Endothelial cell of umbilical vein (primary cell): ENCODE data around the gene PPEF2. TPM values are rescaled to one million over a fixed set of nuclear protein-coding genes. Genes with fewer than 3 reads are reported as not detected.

ENCODE experiments used
- BruUV-seq: library from RNA; stranded (reverse); fragments of 400-500 nt; replicated peaks from 2 replicates; lab custom pipeline; 2021; lab: Mats Ljungman, UMichigan
- CTCF ChIA-PET: fragments of 300-600, 350-600 bp; sonication (Branson Sonifier 250); formaldehyde crosslinking; loops from one replicate; lab custom pipeline; 2021; ENCODE audit warnings: antibody characterized with exemption, inconsistent platforms; lab: Charles Lee
- POLR2A ChIA-PET: fragments of 300-600, 350-600 bp; sonication (Branson Sonifier 250); formaldehyde crosslinking; loops from one replicate; lab custom pipeline; 2021; ENCODE audit warnings: antibody characterized with exemption, inconsistent platforms; lab: Charles Lee
- DNase-seq: peaks from one replicate; pipeline ENCODE4 v3.0.0-alpha.2; 2011; ENCODE audit warnings: low read depth, low spot score
- FAIRE-seq: peaks from 2 replicates; lab custom pipeline; 2011; peaks lifted over from hg19 to GRCh38; lab: Jason Lieb, UNC
- H2AFZ ChIP-seq: 2 replicates; pipeline ENCODE4 v1.6.0; 2012; ENCODE audit warnings: low read depth, low read length, control low read depth, inconsistent platforms
- H3K27ac ChIP-seq: 2 replicates; pipeline ENCODE4 v1.5.1; 2011; ENCODE audit warnings: low read depth, mild to moderate bottlenecking, control low read depth, low read length, moderate library complexity; ENCODE audit not compliant: insufficient read depth
- H3K27me3 ChIP-seq, 2 experiments: 2 replicates each; pipeline versions ENCODE4 v1.6.0 to v1.6.1; 2011; ENCODE audit warnings: low read length in 2 of 2, mixed read lengths in 1 of 2; ENCODE audit not compliant: control insufficient read depth in 2 of 2, insufficient read depth in 2 of 2
- H3K36me3 ChIP-seq, 2 experiments: 2 replicates in 1 of 2; 3 replicates in 1 of 2; pipeline ENCODE4 v1.5.1; 2011; ENCODE audit warnings: low read length in 2 of 2, mild to moderate bottlenecking in 1 of 2, moderate library complexity in 1 of 2; ENCODE audit not compliant: control insufficient read depth in 2 of 2, insufficient read depth in 2 of 2; ENCODE audit errors: extremely low read depth in 1 of 2
- H3K4me1 ChIP-seq: 3 replicates; pipeline ENCODE4 v1.5.1; 2011; ENCODE audit warnings: mild to moderate bottlenecking, low read length; ENCODE audit not compliant: control insufficient read depth, insufficient read depth; ENCODE audit errors: extremely low read depth
- H3K4me2 ChIP-seq: 2 replicates; pipeline ENCODE4 v1.6.1; 2011; ENCODE audit warnings: low read length, control low read depth, mixed read lengths; ENCODE audit not compliant: insufficient read depth
- H3K4me3 ChIP-seq, 3 experiments: fragments of 200-600 bp in 1 of 3; sonication (generic), shearing (Covaris generic) in 1 of 3; replicated peaks in 1 of 3; 2 replicates each; pipeline ENCODE4 v1.5.1; 2011 to 2016; ENCODE audit warnings: control low read depth in 3 of 3, low read length in 3 of 3, mild to moderate bottlenecking in 2 of 3, inconsistent platforms in 1 of 3, low read depth in 1 of 3, moderate library complexity in 1 of 3; ENCODE audit not compliant: insufficient read depth in 1 of 3
- H3K79me2 ChIP-seq: 2 replicates; pipeline ENCODE4 v1.6.0; 2012; ENCODE audit warnings: low read length, inconsistent platforms; ENCODE audit not compliant: control insufficient read depth, insufficient read depth
- H3K9ac ChIP-seq: replicated peaks from 2 replicates; pipeline ENCODE3; 2011; ENCODE audit warnings: low read length, control low read depth; ENCODE audit not compliant: insufficient read depth; ENCODE audit errors: extremely low read depth
- H3K9me1 ChIP-seq: replicated peaks from 3 replicates; pipeline ENCODE4 v1.6.0; 2011; ENCODE audit warnings: mild to moderate bottlenecking, low read length; ENCODE audit not compliant: control insufficient read depth, insufficient read depth; ENCODE audit errors: extremely low read depth
- H3K9me3 ChIP-seq: replicated peaks from 2 replicates; pipeline ENCODE4 v1.5.1; 2012; ENCODE audit warnings: low read length, inconsistent platforms; ENCODE audit not compliant: control insufficient read depth, insufficient read depth
- H4K20me1 ChIP-seq: replicated peaks from 2 replicates; pipeline ENCODE3; 2011; ENCODE audit warnings: mild to moderate bottlenecking, low read length; ENCODE audit not compliant: control insufficient read depth, insufficient read depth; ENCODE audit errors: extremely low read depth
- EZH2 ChIP-seq: IDR thresholded peaks from 2 replicates; pipeline ENCODE4 v1.6.1; 2012; ENCODE audit warnings: borderline replicate concordance, low read depth, mild to moderate bottlenecking, moderate library complexity, low read length, inconsistent platforms; ENCODE audit not compliant: severe bottlenecking
- FOS ChIP-seq: IDR thresholded peaks from 2 replicates; pipeline ENCODE4 v1.6.1; 2011; ENCODE audit warnings: mild to moderate bottlenecking, low read length, moderate library complexity, borderline replicate concordance; ENCODE audit not compliant: insufficient read depth
- GATA2 ChIP-seq: IDR thresholded peaks from 2 replicates; pipeline ENCODE4 v1.7.0; 2011; ENCODE audit warnings: low read depth, mild to moderate bottlenecking, moderate library complexity, mixed read lengths, low read length; ENCODE audit not compliant: insufficient read length, insufficient read depth
- JUN ChIP-seq: IDR thresholded peaks from 2 replicates; pipeline ENCODE4 v1.6.1; 2011; ENCODE audit warnings: borderline replicate concordance, low read depth; ENCODE audit not compliant: insufficient read length, insufficient read depth
- MYC ChIP-seq: IDR thresholded peaks from one replicate; pipeline ENCODE4 v1.6.1; 2011; ENCODE audit warnings: mild to moderate bottlenecking, low read depth, low read length
- POLR2A ChIP-seq: IDR thresholded peaks from 2 replicates; pipeline ENCODE4 v1.6.1; 2012; ENCODE audit warnings: low read depth, mild to moderate bottlenecking, control low read depth, low read length
- POLR2AphosphoS5 ChIP-seq: IDR thresholded peaks from 2 replicates; pipeline ENCODE4 v1.6.1; 2012; ENCODE audit warnings: low read depth, mild to moderate bottlenecking, control low read depth, low read length, moderate library complexity; ENCODE audit not compliant: insufficient read depth
- dilution Hi-C: fragments of 300-500 bp; cut with MboI; formaldehyde crosslinking; loops from one replicate; pipeline ENCODE4 v1.15.0; 2019; ENCODE audit warnings: low sequenced_read_pairs; ENCODE audit not compliant: extremely low pct_ligation_motif_present
- intact Hi-C: fragments of 100-400 bp; cut with micrococcal nuclease; formaldehyde crosslinking; loops from one replicate; pipeline ENCODE4 v1.10.0; 2022
- polyA plus RNA-seq, 4 experiments: library from polyadenylated mRNA; depleted of rRNA in 3 of 4; stranded (reverse) in 3 of 4; unstranded in 1 of 4; fragments of >200 nt; gene quantifications; 2 replicates each; pipeline versions ENCODE4 v1.2.1 to v1.2.3, GENCODE V29; 2011 to 2012; ENCODE audit warnings: missing spikeins in 1 of 4
- total RNA-seq: library from RNA; stranded (reverse); gene quantifications from 2 replicates; pipeline ENCODE4 v1.2.3, GENCODE V29; 2021
- TF ChIP-seq, protein P1 (sequence below): IDR thresholded peaks from 2 replicates; pipeline ENCODE4 v1.6.1; 2011; ENCODE audit not compliant: insufficient read depth, insufficient read length
- TF ChIP-seq, protein P2 (sequence below), 2 donors: IDR thresholded peaks; 1 replicate in 1 of 2; 2 replicates in 1 of 2; pipeline ENCODE4 v1.5.1; 2011; ENCODE audit warnings: low read length in 2 of 2, mild to moderate bottlenecking in 2 of 2, moderate library complexity in 2 of 2, control low read depth in 1 of 2, inconsistent platforms in 1 of 2, low read depth in 1 of 2; ENCODE audit not compliant: insufficient read depth in 1 of 2; ENCODE audit errors: extremely low read depth in 1 of 2

Gene PPEF2
- total and polyA plus RNA-seq, 2 donors (not counting 3 experiments of a cell fraction or from before 2014, with no cell fraction given) = 0.23 TPM; not detected in 1

DNA sequence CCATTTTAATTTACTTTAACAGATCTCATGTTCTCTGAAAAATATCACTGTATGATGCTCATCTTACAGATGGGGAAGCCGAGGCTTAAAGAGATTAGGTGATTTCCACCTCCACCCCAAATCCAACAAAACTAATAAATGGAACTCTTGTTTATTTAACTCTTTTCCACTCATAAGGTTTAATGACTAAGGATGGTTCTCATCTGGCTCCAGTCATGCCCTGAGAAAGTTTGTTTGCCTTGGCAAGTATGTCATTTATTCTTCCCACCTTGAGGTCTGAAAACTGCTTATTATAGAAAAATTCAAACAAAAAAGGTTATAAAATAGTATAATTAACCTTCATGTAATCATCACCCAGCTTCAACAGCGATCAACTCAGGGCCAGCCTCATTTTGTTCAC lies 56.3 kb downstream of the PPEF2 start:
- FAIRE-seq (no peak), DNase-seq (no peak)
- H3K9ac ChIP-seq = no peak overlapping the region
- H3K36me3 ChIP-seq = no peaks in the 10 kb centered on the region
- ChIA-PET POLR2A (no interaction called here), CTCF (no interaction called here)
- no peaks in the 10 kb centered on the region for H3K9me1 ChIP-seq
- peaks cover 15% of the 10 kb centered on the region for H3K4me1 ChIP-seq
- no peaks in the 10 kb centered on the region for H3K9me3 ChIP-seq
- H3K4me2 ChIP-seq = no peak overlapping the region
- no peak overlapping the region for H3K27ac ChIP-seq
- H2AFZ ChIP-seq = no peak overlapping the region
- no TSS peak for BruUV-seq
- H3K27me3 ChIP-seq = no peaks in the 10 kb centered on the region
- intact Hi-C loops (loop anchor here (5.0 kb wide), 3 partner anchors 174 to 914 kb away; partner anchors contain the start of genes G3BP2 and PARM1), dilution Hi-C loops (no loop called here)
- H4K20me1 ChIP-seq = no peaks in the 10 kb centered on the region
- no peak for TF ChIP-seq FOS
- no peak for TF ChIP-seq EZH2
- no peak for TF ChIP-seq GATA2
- TF ChIP-seq, protein P1, sequence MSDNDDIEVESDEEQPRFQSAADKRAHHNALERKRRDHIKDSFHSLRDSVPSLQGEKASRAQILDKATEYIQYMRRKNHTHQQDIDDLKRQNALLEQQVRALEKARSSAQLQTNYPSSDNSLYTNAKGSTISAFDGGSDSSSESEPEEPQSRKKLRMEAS = no peak
- no peak for TF ChIP-seq POLR2A
- no peak for TF ChIP-seq MYC
- no peak for TF ChIP-seq JUN
- TF ChIP-seq, protein P2, sequence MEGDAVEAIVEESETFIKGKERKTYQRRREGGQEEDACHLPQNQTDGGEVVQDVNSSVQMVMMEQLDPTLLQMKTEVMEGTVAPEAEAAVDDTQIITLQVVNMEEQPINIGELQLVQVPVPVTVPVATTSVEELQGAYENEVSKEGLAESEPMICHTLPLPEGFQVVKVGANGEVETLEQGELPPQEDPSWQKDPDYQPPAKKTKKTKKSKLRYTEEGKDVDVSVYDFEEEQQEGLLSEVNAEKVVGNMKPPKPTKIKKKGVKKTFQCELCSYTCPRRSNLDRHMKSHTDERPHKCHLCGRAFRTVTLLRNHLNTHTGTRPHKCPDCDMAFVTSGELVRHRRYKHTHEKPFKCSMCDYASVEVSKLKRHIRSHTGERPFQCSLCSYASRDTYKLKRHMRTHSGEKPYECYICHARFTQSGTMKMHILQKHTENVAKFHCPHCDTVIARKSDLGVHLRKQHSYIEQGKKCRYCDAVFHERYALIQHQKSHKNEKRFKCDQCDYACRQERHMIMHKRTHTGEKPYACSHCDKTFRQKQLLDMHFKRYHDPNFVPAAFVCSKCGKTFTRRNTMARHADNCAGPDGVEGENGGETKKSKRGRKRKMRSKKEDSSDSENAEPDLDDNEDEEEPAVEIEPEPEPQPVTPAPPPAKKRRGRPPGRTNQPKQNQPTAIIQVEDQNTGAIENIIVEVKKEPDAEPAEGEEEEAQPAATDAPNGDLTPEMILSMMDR (IDR thresholded peaks at IDR 0.05; ENCODE audit: extremely low read depth in 1 of 2, insufficient read depth in 1 of 2, low read depth in 1 of 2, low read length in 2 of 2) = no peak
- no peak for TF ChIP-seq POLR2AphosphoS5
- no peak overlapping the region for H3K4me3 ChIP-seq
- no peaks in the 10 kb centered on the region for H3K79me2 ChIP-seq
